ENCODE measurements around the gene DNAI7.

DNA sequence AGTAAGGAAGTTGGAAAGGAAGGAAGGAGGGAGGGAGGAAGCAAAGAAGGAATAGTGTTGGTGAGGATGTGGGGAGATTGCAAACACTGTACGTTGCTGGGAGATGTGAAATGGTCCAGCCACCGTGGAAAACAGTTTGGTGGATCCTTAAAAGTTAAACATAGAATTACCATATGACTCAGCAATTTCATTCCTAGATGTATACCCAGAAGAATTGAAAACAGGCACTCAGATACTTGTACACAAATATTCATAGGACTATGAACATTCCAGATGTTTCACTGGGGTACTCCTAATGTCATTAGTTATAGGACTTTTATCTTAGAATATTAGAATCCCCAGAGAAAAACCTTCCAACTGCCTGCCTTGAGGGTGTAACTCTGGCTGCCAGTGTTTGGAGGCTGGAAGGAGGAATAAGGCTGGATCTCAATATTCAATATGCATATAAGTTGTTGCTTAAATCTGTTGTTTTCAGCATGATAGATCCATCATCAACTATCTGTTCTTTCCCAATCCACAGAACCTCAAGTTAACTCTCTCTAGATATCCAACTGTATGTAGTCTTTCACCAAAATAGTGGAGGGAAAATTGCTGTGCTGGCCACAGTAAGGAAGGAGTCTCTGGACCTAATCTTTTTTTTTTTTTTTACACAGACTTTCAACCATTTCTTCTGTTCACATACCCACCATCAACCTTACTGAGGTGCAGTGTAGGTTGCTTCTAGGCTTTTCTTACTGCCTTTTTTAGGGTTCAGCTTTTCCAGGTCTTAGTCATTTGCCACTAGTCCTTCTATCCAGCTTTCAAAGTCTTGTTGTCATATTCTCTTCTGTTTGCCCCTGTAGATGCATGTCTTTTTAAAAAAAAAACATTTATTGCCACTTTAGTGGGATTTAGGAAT lies 94.5 kb downstream of the DNAI7 start:
- TF ChIP-seq, protein P1, sequence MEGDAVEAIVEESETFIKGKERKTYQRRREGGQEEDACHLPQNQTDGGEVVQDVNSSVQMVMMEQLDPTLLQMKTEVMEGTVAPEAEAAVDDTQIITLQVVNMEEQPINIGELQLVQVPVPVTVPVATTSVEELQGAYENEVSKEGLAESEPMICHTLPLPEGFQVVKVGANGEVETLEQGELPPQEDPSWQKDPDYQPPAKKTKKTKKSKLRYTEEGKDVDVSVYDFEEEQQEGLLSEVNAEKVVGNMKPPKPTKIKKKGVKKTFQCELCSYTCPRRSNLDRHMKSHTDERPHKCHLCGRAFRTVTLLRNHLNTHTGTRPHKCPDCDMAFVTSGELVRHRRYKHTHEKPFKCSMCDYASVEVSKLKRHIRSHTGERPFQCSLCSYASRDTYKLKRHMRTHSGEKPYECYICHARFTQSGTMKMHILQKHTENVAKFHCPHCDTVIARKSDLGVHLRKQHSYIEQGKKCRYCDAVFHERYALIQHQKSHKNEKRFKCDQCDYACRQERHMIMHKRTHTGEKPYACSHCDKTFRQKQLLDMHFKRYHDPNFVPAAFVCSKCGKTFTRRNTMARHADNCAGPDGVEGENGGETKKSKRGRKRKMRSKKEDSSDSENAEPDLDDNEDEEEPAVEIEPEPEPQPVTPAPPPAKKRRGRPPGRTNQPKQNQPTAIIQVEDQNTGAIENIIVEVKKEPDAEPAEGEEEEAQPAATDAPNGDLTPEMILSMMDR (IDR thresholded peaks at IDR 0.05), result no peak
- TF ChIP-seq POLR2A (IDR thresholded peaks at IDR 0.05), result no peak
